Measurements from ENCODE around the gene EHMT2.

DNA sequence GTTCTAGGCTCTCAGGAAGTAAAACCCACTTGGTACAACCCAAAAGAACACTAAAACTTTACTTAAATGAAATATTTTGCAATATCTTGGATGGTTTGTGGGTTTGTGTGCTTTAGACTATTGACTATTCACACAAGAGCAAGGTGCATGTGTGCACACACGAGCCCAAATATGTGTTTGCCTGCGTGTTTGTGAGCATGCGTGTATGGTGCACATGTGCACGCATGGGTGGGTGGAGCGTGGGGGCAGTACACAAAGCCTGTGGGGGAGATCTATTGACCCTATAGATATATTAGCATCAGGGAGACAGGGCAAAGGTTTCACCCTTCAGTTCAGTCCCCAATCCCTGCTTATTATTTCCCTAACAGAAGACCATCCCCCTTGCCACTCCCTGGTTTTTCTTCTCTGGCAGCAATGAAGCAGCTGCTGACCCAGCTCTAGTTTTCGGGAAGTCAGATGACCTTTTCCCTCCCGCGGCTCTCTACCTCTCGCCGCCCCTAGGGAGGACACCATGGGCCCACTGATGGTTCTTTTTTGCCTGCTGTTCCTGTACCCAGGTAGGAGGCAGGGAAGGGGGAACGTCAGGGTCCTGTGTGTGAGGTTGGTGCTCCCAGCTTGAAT lies 29.9 kb upstream of the EHMT2 start, which contains the start of gene C2:
- TF ChIP-seq, protein P1, sequence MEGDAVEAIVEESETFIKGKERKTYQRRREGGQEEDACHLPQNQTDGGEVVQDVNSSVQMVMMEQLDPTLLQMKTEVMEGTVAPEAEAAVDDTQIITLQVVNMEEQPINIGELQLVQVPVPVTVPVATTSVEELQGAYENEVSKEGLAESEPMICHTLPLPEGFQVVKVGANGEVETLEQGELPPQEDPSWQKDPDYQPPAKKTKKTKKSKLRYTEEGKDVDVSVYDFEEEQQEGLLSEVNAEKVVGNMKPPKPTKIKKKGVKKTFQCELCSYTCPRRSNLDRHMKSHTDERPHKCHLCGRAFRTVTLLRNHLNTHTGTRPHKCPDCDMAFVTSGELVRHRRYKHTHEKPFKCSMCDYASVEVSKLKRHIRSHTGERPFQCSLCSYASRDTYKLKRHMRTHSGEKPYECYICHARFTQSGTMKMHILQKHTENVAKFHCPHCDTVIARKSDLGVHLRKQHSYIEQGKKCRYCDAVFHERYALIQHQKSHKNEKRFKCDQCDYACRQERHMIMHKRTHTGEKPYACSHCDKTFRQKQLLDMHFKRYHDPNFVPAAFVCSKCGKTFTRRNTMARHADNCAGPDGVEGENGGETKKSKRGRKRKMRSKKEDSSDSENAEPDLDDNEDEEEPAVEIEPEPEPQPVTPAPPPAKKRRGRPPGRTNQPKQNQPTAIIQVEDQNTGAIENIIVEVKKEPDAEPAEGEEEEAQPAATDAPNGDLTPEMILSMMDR (IDR thresholded peaks at IDR 0.05; ENCODE audit: low read depth, low read length), result no peak
- no peak for TF ChIP-seq EZH2phosphoT487 (IDR thresholded peaks at IDR 0.05; ENCODE audit: low read depth)

All from OCI-LY3 (cell line).